Glomerular visceral epithelial cell (primary cell): Measurements from ENCODE around the gene CDK18.

Source experiments
- DNase-seq: peaks from one replicate; pipeline ENCODE4 v3.0.0-alpha.2; 2016; ENCODE audit errors: extremely low spot score

Gene CDK18

DNA sequence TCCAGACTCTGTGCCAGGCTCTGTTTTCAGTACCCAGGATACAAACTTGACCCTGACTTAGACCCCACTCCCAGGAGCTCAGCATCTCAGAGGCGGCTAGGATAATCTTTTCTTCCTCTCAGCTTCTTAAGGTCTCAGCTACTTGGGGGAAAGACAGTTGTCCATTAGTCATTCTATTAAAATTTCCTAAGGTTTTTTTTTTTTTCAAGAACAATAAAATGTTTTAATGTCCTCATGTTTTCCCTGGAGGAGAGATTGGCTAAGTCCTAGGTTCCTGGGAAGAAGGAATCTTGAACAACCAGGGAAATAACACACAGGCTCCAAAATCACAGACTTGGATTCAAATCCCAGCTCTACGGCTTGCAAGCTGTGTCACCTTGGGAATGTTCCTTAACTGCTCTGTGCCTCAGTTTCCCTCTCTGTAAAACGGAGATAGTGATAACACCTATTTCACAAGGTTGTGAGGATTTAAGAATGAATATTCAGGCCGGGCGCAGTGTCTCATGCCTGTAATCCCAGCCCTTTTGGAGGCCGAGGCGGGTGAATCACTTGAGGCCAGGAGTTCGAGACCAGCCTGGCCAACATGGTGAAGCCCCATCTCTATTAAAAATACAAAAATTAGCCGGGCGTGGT, 33.0 kb downstream of the CDK18 start:
- DNase-seq, result no peak

DNA sequence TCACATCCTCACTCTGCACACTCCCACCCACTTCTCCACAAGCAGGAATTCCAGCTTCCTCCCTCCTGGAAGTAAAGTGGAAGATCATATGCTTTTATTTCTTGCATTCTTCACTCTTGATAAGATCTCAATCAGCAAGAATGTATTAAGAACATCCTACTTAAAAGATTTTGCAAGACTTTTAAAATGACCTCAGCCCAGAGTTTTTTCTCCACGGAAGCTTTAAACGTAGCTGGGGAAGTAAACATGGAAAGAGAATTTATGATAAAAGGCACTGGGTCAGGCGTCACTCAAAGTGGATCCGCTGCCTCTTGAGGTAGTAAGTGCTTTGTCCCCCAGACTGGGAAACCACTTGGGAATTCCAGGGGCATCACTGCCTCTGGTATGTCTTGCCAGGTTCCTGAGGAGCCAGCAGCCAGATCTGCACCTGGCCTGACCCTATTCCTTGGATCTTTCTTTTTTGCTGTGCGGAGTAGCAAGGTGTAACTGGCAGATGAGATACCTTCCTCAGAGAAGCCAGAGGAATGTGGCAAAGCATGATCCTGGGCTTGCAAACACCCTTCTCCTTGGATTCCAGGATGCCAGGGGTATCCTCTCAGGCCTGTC, 33.9 kb downstream of the CDK18 start:
- no peak for DNase-seq

DNA sequence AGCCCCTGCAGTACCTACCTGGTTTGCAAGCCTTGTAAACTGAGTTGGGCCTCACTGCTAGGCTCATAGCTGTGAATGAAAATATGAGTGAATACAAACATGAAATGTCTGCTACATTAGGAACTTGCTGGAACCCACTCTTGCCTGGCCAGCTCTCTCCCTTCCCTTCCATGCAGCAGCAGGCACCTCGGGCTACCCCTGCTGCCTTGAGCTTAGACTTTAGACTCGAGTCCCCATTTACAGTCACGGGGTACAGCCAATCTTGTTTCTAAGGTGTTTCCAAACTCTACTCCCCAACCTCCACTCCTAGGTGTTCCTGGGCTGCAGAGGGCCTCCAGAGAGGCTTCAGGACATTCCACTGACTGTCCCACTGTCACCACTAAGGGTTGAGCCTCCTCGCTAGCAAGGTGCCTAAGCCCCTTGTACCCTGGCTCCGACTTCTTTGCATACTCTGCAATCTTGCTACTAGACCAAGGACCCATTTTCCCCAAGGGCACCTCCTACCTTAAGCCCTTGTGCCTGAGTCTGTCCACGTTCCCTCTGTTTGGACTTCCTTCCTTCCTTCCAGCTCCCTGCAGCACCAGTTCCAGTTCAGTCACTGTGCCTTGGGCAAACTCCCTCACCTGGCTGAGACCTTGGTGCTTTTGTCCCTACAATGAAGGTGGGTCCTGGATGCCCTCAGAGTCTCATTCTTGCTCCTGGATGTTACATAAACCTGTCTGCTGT, 36.9 kb downstream of the CDK18 start:
- DNase-seq, result no peak

DNA sequence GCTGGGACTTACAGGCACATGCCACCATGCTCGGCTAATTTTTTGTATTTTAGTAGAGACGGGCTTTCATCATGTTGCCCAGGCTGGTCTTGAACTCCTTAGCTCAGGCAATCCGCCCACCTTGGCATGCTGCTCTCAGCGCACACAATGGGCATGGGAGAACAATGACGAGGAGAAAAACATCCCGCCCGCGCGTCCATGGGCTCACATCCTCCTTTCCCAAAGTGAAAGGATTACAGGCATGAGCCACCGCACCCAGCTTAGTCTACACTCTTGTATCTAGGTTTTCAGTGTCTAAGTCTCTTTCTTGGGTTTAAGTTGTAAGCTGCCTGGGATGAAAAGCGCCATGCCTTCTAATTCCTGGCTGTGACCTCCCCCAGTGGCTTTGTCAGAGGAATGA, 37.9 kb downstream of the CDK18 start:
- no peak for DNase-seq

DNA sequence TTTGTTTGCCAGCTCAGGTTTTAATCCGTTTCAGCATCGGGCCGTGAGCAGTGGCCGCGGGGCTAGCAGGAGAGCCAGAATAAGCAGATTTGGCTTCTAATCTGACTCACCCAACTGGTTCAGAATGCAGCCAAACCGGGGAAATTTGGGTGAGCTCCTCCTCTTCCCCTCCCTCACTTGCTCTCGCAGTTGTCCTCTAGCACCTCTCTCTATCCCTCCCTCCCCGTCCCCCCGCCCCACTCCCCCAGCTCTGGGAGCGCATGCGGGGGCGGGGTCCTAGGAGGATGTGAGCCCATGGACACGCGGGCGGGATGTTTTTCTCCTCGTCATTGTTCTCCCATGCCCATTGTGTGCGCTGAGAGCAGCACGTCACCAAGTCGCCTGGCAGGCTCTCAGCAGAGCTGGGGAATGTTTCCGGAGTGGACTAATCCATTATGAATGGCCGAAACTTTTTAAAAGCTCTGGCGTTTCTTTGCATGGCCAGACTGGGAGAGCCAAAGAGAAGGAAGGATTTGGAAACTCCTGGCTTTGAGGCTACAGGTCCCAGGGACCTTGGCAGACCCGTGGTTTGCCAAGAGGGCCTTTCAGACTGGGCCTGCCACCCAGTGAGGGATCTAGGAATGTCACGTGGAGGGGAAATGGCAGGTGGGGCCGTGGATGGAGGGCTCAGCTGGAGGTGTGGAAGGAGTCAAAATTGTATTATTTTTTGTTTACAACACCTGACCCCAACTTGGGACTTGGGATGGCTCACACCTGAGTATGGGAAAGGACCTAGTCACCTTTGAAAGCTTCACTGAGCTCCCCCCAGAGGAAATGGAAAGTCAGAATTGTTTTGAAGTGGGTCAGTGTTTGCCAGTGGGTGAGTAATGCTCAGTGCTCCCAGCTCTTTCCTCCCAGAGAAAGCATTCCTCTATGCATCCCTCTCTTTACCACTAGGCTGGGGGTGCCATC, 39.2 kb downstream of the CDK18 start:
- DNase-seq, result peak; percentile 53

DNA sequence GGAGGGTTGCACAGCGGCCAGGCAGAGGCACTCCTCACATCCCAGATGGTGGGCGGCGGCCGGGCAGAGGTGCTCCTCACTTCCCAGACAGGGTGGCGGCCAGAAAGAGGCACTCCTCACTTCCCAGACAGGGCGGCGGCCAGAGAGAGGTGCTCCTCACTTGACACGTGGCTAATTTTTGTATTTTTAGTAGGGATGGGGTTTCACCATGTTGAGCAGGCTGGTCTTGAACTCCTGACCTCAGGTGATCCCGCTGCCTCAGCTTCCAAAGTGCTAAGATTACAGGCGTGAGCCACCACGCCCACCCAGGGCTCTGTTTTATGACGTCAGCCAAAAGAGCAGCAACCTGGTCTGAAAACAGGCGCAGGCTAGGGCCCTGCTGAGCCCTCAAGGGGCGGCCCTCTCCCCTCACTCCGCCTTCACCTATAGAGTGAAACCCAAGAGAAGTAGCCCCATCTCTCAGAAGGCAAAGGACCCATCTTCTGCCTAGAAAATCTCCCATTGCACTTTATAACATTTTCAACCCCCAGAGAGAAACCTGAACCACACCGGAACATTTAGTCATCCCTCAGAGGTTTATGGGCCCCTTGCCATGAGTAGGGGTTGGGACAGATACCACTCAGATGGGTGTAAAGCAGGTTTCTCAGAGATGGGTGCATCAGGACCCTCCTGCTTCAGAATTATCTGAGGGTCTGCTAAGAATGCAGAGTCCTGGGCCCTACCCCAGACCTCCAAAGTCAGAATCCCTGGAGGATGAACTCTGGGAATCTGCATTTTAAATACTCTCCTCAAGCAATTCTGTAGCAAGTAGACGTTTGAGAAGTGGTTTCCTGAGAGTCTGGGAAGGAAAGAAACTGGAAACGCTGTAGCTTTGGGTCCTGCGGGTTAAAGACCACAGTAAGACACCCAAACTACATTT, 40.8 kb downstream of the CDK18 start:
- DNase-seq, result no peak

DNA sequence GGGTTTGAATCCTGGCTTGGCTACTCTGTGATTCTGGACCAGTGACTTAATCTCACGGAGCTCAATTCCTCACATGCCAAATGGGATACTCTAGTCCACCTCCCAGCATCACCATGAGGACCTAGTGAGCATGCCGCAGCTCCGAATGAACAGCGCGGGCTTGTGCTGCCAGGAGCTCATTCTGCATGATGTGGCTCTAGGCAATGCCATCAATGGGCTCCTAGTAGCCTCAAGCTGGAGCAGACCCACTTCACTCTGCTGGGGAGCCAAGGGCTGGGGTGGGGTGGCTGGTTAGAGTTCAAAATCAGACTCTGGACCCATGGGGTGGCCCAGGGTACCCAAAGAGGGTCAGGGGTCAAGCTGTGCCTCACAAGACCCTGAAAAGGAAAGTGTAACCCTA, 41.5 kb downstream of the CDK18 start:
- DNase-seq, result no peak

DNA sequence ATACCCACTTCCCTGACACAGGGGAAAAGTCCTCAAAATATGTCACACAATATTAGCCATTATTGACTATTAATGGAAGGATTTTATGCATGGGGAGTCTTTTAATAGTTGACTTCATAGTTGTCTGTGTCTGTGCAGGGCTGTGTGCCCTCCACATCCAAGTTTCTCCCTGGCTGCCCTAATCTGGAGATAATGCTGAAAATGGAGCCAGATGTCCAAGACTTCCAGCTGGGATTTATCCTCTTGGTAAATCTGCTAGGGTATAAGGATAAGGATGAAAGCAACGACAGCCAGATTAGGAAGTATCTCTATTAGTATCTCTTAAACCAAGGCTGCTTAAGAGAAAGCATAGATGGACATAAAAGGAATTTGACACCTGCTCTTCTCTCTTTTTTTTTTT, 42.1 kb downstream of the CDK18 start:
- no peak for DNase-seq

DNA sequence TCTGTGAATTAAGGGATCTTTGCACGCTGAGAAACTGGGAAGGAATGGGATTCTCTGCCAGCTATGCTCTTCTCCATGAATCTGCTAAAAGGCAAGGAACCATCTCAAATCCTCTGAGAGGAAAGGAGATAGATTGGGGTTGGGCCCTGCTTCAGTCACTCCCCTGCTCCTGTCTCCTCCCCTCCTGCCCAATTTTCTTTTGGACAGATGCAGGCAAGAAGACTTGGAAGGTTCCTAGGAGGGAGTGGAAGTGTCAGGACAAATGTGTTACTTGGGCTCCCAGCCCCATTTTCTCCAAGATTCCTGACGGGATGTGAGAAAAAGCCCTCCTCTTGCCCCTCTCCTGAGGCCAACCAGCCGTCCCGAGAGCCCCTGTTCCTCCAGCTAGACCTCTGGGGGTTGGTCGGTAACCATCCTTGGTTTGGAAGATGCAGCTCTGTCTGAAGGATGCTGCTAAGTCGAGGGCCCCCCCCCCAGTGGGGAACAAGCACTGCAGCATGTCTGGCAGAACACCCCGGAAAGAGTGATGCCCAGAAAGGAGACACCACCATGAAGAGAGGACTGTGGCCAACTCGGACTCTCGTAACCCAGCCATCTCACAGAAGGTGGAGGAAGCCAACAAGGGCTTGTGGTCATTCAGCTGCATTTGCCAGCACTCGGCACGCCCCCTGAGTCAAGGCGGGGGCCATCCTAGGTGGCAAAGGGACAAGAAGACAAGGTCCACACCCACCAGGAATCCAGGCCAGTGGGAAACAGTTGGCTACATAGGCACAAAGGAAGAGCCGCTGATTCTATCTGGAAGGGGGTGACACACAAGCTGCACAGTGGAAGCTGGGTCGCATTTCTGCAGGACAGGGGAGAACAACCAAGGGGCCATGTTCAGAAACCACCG, 43.7 kb downstream of the CDK18 start:
- DNase-seq, result no peak

DNA sequence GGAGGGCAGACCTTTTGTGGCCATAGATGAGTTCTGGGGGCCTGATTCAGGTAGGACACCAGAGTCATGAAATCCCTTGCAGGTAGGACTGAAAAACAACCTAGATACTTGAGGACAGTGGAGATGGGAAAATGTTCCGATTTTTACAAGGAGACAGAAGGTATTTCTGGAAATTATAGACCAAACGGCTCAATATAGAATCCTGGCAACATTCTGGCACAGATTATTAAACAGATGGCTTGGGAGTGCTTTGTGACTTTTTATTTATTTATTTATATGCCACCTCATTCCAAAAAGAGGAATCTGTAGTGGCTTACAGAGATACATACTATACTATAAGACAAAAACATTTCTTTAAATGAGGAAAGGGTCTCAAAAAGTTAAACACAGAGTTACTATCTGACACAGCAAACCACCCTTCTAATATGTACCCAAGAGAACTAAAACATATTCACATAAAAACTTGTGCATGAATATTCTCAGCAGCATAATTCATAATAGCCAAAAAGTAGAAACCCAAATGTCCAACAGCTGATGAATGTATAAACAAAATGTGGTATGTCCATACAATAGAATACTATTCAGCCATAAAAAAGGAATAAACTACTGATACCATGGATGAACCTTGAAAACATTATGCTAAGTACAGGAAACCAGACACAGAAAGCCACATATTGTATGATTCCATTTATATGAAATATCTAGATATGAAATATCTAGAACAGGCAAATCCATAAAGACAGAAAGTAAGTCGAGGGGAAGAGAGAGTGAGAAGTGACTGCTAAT, 49.8 kb downstream of the CDK18 start:
- no peak for DNase-seq

DNA sequence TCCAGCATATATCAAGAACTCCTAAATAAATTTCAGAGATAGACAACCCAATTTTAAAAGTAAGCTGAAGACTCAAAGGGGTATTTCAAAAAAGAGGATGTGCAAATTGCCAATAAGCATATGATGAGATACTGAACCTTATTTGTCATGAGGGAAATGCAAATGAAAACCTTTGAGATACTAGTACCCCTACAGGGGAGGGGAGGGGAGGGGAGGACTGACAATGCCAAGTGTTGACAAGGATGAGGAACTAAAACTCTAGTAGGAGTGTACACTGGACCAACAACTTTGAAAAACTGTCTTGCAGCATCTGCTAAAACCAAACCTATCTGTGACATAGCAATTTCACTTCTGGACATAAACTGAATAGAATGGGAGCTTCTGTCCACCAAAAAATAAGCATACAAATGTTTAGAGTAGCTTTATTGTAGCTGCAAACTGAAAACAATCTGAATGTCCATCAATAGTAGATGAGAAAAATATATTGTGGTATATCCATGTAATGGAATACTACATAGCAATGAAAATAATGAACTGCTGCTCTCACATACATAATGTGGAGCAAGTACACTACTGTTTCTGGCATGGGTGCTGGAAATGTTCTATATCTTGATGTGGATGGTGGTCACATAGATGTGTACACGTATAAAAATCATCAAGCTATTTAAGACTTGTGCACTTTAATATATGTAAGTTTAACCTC, 57.2 kb downstream of the CDK18 start:
- no peak for DNase-seq

DNA sequence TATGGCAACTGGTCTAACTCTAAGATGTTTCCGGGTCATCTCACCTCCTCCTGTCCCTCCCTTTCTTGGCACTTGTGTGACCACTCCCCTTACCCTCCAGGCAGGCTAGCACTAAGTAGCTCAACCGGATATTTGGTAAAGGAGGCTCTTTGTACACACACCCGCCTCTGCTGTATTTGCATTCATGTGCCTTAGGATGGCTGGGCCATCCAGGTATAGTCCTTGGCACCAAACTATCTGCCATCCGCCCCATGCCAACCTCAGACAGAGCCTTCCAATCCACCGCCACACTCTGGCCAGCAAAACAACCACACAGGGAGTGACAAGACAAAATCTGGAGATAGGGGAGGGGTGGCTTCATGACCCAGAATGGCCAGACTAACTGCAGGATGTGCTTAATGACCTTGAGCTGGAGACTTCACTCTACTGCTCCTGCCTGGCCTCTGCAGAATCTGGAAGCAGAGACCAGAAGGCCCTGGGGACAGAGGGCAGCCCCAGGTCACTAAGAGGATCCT, 59.5 kb downstream of the CDK18 start:
- DNase-seq, result no peak

DNA sequence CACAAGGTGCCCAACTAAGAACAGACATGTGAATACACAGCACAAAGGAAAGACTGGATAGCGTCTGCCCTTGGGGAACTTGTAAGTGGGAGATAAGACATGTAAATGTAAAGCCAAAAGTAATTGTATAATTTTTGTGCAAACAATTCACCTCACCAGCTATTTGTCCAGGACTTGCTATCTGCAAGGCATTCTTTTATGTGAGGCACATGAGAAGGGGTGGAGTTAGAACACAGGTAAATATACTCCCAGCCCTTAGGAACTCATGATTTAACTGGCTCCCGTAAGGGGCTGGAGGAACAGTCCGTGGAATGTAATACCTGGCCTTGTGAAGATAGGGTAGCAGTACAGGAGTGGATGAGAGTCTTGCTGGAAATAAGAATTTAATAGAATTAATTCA, 61.3 kb downstream of the CDK18 start:
- no peak for DNase-seq

DNA sequence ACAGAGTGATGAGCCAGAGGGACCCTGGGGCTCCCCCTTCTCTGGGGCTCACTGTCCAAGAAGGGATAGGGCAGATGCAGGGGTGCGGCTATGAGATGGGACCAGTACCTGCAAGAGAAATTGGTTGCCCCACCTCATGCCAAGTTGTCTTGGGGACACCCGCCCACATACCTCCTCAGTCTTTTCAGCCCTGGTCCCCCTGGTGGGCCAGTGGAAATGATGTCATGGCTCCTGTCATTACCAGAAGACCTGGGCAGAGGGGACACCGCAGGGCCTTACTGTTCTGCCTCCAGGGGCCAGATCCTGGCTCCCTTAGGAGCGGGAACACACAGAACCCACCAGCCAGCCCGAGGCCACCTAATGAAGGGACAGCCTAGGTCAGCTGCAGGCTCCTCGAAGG, 63.2 kb downstream of the CDK18 start:
- no peak for DNase-seq

DNA sequence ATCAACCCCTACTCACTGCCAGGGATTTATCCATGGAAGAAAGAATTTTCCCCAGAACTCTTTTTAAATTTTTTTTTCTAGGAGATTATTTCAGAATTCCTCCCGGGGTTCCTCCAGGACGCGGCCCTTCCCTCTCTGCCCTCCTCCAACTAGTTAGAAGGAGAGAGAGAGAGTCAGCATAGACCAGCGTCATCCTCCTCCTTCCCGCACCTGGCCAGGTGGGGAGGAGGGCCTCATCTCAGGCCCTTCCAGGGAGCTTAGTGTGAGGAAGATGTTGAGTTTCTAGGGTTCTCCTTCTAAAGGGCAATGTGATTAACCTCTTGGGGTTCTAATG, 63.6 kb downstream of the CDK18 start:
- no peak for DNase-seq

DNA sequence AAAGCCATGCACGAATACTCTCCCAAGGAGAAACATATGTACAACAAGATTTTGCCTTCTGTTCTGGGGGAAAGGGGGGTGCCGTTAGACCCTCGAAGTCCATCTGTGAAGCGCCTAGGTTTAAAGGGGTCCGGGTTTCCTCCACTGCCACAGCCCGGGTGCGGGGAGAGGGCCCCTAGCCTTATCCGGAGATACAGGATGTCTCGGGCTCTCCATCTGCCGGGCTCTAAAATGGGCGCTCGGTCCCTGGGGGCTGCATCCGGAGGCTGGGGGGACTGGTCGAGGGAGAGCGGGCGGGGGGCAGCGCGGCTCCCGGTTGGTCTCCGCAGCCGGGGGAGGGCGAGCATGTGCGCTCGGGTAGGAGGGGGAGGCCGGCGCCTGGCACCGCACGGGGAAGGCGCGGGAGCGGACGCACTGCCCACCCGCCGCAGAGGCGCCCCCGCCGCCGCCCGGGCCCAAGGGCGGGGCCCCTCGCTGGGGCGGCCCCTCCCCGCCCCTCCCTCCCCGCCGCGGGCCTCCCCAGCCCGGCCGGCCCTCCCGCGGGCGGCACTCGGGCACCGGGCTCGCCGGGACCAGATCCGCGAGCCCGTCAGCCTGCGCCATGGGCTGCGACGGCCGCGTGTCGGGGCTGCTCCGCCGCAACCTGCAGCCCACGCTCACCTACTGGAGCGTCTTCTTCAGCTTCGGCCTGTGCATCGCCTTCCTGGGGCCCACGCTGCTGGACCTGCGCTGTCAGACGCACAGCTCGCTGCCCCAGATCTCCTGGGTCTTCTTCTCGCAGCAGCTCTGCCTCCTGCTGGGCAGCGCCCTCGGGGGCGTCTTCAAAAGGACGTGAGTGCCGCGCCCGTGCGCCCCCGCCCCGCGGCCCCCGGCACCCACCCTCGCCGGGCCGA, 64.2 kb downstream of the CDK18 start:
- DNase-seq, result no peak

DNA sequence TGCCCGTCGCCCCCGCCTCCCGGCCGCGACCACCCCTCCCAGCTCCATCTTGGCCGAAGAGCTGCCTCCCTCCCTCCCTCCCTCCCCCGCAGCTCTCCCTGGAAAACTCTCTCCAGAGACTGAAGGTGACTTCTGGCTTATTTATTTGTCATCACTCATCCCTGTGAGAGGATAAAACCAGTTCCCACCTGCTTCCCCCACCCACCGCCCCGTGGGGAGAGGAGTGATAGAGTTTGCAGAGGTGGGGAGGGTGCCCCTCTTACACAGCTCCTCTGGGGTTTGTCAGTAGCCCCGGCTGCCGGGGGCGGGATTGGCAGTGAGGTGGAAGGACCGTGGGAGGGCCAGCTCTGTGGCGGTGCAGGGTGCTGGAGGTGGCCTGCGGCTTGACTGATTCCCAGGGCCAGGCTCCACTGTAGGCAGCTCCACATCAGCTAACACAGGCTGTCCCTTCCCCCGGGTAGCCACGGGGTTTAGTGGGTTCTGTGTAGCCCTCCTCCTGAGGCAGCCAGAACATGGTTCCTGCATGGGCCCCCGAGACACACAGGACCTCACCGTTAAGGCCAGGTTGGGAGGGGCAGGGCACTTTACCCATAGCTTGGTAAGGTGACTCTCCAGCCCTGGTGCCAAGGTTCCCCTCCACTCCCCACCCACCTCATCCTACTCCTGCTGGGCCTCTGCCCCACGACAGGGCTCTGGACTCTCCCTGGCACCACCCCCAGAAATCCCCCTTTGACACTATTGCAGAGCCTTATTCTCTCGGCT, 65.1 kb downstream of the CDK18 start:
- no peak for DNase-seq
